HepG2 (cell line): ENCODE data around the gene ETFA. TPM values are rescaled to one million over a fixed set of nuclear protein-coding genes. Genes with fewer than 3 reads are reported as not detected.

Experiments used
- ASH2L ChIP-seq: fragments of 300-600, 200-600 bp; sonication (generic); IDR thresholded peaks from 2 replicates; pipeline ENCODE4 v1.7.0; 2017; ENCODE audit warnings: low read depth, mild to moderate bottlenecking, moderate library complexity, mixed read lengths, low read length; ENCODE audit not compliant: insufficient read length
- CCAR2 ChIP-seq: fragments of 200-400 bp; formaldehyde crosslinking; optimal IDR thresholded peaks from 2 replicates; pipeline ENCODE3; 2018; ENCODE audit warnings: low read depth, mild to moderate bottlenecking, low read length, moderate library complexity
- DR1 ChIP-seq: sonication (generic); formaldehyde crosslinking; IDR thresholded peaks from 2 replicates; pipeline ENCODE4 v1.8.0; 2021; ENCODE audit warnings: mild to moderate bottlenecking, missing genetic modification reagents, inconsistent platforms
- IKZF5 ChIP-seq: IDR thresholded peaks from 2 replicates; pipeline ENCODE4 v1.6.1; 2018; ENCODE audit warnings: missing genetic modification reagents, mild to moderate bottlenecking, missing compliant biosample characterization
- JUND ChIP-seq: sonication (generic); formaldehyde crosslinking; IDR thresholded peaks from 2 replicates; pipeline ENCODE4 v1.8.0; 2022; ENCODE audit warnings: mild to moderate bottlenecking, missing genetic modification reagents
- MBD4 ChIP-seq: IDR thresholded peaks from 2 replicates; pipeline ENCODE4 v1.6.1; 2012; ENCODE audit warnings: low read length, inconsistent platforms, borderline replicate concordance
- MXI1 ChIP-seq: IDR thresholded peaks from 3 replicates; pipeline ENCODE4 v1.6.1; 2012; ENCODE audit warnings: low read depth, low read length, inconsistent platforms, borderline replicate concordance
- PCBP2 ChIP-seq: fragments of 200-400 bp; formaldehyde crosslinking; optimal IDR thresholded peaks from 2 replicates; pipeline ENCODE3; 2018; ENCODE audit warnings: low read length, low read depth; ENCODE audit not compliant: poor library complexity, severe bottlenecking
- PHF21A ChIP-seq: sonication (generic); formaldehyde crosslinking; IDR thresholded peaks from 2 replicates; pipeline ENCODE4 v1.5.0; 2020; ENCODE audit warnings: mild to moderate bottlenecking, missing genetic modification reagents
- PITX1 ChIP-seq: sonication (generic); formaldehyde crosslinking; IDR thresholded peaks from 2 replicates; pipeline ENCODE4 v1.5.1; 2020; ENCODE audit warnings: mild to moderate bottlenecking, missing genetic modification reagents
- RNF2 ChIP-seq: fragments of 450-650 bp; conservative IDR thresholded peaks from 2 replicates; pipeline ENCODE4 v1.6.1; 2016; ENCODE audit warnings: low read depth
- ZBTB34 ChIP-seq: sonication (generic); formaldehyde crosslinking; IDR thresholded peaks from 2 replicates; pipeline ENCODE4 v1.8.0; 2022; ENCODE audit warnings: mild to moderate bottlenecking, missing genetic modification reagents
- ZFX ChIP-seq: sonication (generic); formaldehyde crosslinking; IDR thresholded peaks from 2 replicates; pipeline ENCODE4 v1.4.0; 2020; ENCODE audit warnings: mild to moderate bottlenecking, low read depth, missing genetic modification reagents, moderate library complexity
- ZNF205 ChIP-seq: IDR thresholded peaks from 2 replicates; pipeline ENCODE4 v1.6.1; 2018; ENCODE audit warnings: missing biosample characterization, missing genetic modification reagents
- ZNF44 ChIP-seq: sonication (generic); formaldehyde crosslinking; IDR thresholded peaks from 2 replicates; pipeline ENCODE4 v1.5.1; 2020; ENCODE audit warnings: mild to moderate bottlenecking, missing genetic modification reagents
- ZNF670 ChIP-seq: sonication (generic); formaldehyde crosslinking; IDR thresholded peaks from 2 replicates; pipeline ENCODE4 v1.8.0; 2022; ENCODE audit warnings: mild to moderate bottlenecking, missing genetic modification reagents, borderline replicate concordance
- ZNF703 ChIP-seq: sonication (generic); formaldehyde crosslinking; IDR thresholded peaks from 2 replicates; pipeline ENCODE4 v1.5.1; 2020; ENCODE audit warnings: missing genetic modification reagents, mild to moderate bottlenecking, moderate library complexity, borderline replicate concordance
- polyA plus RNA-seq, 8 experiments: library from polyadenylated mRNA; depleted of rRNA in 3 of 8; stranded (reverse) in 7 of 8; unstranded in 1 of 8; fragments of >200 nt; fragmentation: Illumina TruSeq in 4 of 8; extraction: Trizol in 4 of 8; gene quantifications; 2 replicates each; pipeline versions ENCODE4 v1.2.1 to v1.2.3, GENCODE V29; 2011 to 2016; ENCODE audit warnings: low read depth in 4 of 8, missing spikeins in 1 of 8, mixed read lengths in 1 of 8; ENCODE audit not compliant: insufficient read depth in 1 of 8
- total RNA-seq, 5 experiments: library from RNA; depleted of rRNA; stranded (reverse); fragments of >200 nt; fragmentation: Illumina TruSeq; extraction: Trizol; gene quantifications; 2 replicates each; pipeline ENCODE4 v1.2.3, GENCODE V29; 2016; ENCODE audit warnings: low read depth in 1 of 5
- TF ChIP-seq, protein P1 (sequence below): sonication (generic); formaldehyde crosslinking; conservative IDR thresholded peaks from 2 replicates; pipeline ENCODE4 v1.5.0; 2020; ENCODE audit warnings: missing genetic modification reagents
- TF ChIP-seq, protein P2 (sequence below): sonication (generic); formaldehyde crosslinking; IDR thresholded peaks from 2 replicates; pipeline ENCODE4 v1.4.0; 2020; ENCODE audit warnings: mild to moderate bottlenecking, low read depth, missing genetic modification reagents
- TF ChIP-seq, protein P3 (sequence below): IDR thresholded peaks from 2 replicates; pipeline ENCODE4 v1.6.1; 2016; ENCODE audit warnings: mild to moderate bottlenecking

The ETFA gene
- total and polyA plus RNA-seq, 2 of the 13 experiments (the other 11 are each of a cell fraction or from before 2014, with no cell fraction given): 291 to 396 TPM

DNA sequence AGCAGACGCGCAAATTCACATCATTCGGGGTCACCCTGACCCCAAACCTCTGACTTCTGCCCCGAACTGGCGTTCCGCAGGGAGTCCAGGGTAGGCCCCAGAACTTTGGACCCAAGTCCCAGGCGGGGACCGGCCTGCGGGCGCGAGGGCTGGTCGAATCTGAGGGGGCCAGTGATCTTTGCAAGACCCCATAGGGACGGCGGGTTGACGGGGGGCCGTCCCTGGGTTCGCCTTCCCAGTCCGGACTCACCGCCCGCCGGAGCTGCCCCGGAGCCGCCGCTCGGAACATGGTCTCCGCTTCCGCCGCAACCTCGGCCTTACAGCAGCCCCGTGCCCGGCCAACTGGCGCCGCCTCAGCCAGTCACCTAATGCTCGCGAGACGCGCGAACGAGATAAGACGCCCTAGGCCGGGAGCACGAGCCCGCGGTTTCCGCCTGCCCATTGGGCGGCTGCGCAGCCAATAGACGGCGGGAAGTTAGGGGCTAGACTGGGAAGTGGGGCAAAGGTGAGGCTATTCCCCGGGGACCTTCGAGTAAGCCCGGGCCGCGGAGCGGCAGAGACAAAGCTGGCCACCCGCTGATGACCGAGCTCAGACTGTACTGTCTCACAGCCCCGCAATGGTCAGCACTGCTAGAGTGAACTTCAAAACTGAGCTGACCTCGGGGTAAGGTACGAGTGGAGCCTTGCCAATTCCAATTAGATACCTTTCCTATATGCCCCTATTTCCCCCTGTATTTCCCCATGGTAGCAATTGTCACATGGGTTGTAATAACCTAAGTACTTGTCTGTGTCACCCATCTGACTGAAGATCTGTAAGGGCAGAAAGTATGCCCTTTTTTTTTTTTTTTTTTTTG is at the start of gene ETFA (continued):
- TF ChIP-seq RNF2 (peak; percentile 87), ZFX (CRISPR knock-in tag) (peak; percentile 99), ASH2L (peak; percentile 89), IKZF5 (peak; percentile 88), MXI1 (peak; percentile 82; the same call in 2 of the 3 replicates), JUND (CRISPR knock-in tag) (peak; percentile 12; the same call in 1 of the 2 replicates), ZNF205 (CRISPR knock-in tag) (no peak; the same call in 1 of the 2 replicates), MBD4 (no peak), DR1 (CRISPR knock-in tag) (peak; percentile 75), CCAR2 (no peak), PHF21A (CRISPR knock-in tag) (peak; percentile 96), PITX1 (peak; percentile 55; the same call in 1 of the 2 replicates), PCBP2 (no peak), ZNF670 (CRISPR knock-in tag) (peak; percentile 78; the same call in 1 of the 2 replicates), ZNF44 (no peak), ZBTB34 (no peak), ZNF703 (CRISPR knock-in tag) (no peak)
- TF ChIP-seq, protein P1, sequence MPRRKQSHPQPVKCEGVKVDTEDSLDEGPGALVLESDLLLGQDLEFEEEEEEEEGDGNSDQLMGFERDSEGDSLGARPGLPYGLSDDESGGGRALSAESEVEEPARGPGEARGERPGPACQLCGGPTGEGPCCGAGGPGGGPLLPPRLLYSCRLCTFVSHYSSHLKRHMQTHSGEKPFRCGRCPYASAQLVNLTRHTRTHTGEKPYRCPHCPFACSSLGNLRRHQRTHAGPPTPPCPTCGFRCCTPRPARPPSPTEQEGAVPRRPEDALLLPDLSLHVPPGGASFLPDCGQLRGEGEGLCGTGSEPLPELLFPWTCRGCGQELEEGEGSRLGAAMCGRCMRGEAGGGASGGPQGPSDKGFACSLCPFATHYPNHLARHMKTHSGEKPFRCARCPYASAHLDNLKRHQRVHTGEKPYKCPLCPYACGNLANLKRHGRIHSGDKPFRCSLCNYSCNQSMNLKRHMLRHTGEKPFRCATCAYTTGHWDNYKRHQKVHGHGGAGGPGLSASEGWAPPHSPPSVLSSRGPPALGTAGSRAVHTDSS (CRISPR knock-in tag): no peak
- TF ChIP-seq, protein P2, sequence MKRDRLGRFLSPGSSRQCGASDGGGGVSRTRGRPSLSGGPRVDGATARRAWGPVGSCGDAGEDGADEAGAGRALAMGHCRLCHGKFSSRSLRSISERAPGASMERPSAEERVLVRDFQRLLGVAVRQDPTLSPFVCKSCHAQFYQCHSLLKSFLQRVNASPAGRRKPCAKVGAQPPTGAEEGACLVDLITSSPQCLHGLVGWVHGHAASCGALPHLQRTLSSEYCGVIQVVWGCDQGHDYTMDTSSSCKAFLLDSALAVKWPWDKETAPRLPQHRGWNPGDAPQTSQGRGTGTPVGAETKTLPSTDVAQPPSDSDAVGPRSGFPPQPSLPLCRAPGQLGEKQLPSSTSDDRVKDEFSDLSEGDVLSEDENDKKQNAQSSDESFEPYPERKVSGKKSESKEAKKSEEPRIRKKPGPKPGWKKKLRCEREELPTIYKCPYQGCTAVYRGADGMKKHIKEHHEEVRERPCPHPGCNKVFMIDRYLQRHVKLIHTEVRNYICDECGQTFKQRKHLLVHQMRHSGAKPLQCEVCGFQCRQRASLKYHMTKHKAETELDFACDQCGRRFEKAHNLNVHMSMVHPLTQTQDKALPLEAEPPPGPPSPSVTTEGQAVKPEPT: peak; percentile 65
- TF ChIP-seq, protein P3, sequence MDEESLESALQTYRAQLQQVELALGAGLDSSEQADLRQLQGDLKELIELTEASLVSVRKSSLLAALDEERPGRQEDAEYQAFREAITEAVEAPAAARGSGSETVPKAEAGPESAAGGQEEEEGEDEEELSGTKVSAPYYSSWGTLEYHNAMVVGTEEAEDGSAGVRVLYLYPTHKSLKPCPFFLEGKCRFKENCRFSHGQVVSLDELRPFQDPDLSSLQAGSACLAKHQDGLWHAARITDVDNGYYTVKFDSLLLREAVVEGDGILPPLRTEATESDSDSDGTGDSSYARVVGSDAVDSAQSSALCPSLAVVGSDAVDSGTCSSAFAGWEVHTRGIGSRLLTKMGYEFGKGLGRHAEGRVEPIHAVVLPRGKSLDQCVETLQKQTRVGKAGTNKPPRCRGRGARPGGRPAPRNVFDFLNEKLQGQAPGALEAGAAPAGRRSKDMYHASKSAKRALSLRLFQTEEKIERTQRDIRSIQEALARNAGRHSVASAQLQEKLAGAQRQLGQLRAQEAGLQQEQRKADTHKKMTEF (CRISPR knock-in tag): peak; percentile 92
